ENCODE results near the gene MFF. TPM values are rescaled to one million over a fixed set of nuclear protein-coding genes. Genes with fewer than 3 reads are reported as not detected.

Gene MFF
- total and polyA plus RNA-seq, 2 of the 4 experiments (the other 2 are of a cell fraction), result 70.1 to 86.4 TPM

DNA sequence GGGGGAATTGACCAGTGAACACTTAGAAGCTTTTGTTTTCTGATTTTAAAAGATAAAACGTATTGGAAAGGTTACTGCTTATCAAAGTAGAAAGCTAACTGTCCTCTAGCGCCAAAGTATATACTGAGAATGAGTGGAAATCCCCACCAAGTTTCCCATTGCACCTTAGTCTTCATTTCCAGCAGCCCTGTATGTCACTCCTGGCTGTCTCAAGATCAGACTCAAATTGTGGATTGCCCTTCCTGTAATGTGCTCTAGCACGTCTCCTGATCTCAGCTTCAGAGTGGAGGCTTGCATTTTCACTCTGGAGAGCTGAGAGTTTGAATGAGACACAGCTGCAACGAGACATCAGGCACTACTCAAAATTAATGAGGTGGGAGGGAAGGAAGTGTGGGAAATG lies 26.6 kb downstream of the MFF start:
- Histone ChIP-seq H3K4me2 (ENCODE audit: low read depth, low read length) (no peak overlapping the region), H3K56ac (ENCODE audit: extremely low read depth, insufficient read depth, low read length) (no peak overlapping the region), H3K9me3 (ENCODE audit: control insufficient read depth, insufficient read depth, low read length) (no peaks in the 10 kb centered on the region), H2AFZ (replicated peaks; ENCODE audit: low read length, poor library complexity) (no peak overlapping the region), H3K9ac (ENCODE audit: low read depth, low read length) (no peak overlapping the region), H4K5ac (ENCODE audit: low read depth, low read length) (no peak overlapping the region), H2BK120ac (ENCODE audit: low read depth, low read length) (no peak overlapping the region), H2BK20ac (ENCODE audit: low read depth, low read length) (no peak overlapping the region), H3K36me3 (ENCODE audit: control insufficient read depth, insufficient read depth, low read length) (peaks cover 18% of the 10 kb centered on the region), H3K23ac (ENCODE audit: low read depth, low read length) (no peak overlapping the region), H3K79me1 (ENCODE audit: low read depth in 1 of 2, low read length in 2 of 2) (peaks cover 0 to 3% of the 10 kb centered on the region in 2 experiments; a peak in 2 of 4 replicates), H3K27me3 (ENCODE audit: control insufficient read depth, insufficient read depth, low read length) (no peaks in the 10 kb centered on the region), H3K14ac (replicated peaks; ENCODE audit: low read depth, low read length) (no peak overlapping the region), H4K8ac (ENCODE audit: low read depth in 2 of 2, low read length in 2 of 2) (no peak overlapping the region), H4K20me1 (ENCODE audit: insufficient read depth, low read length) (no peaks in the 10 kb centered on the region), H3K27ac (ENCODE audit: insufficient read depth, low read length) (no peak overlapping the region), H2AK9ac (replicated peaks; ENCODE audit: low read depth, low read length, poor library complexity) (no peak overlapping the region), H3K4me1 (ENCODE audit: control insufficient read depth, insufficient read depth, low read length) (peaks cover 2% of the 10 kb centered on the region; the same call in 1 of the 2 replicates), H3K18ac (ENCODE audit: low read depth, low read length) (no peak overlapping the region), H4K91ac (ENCODE audit: insufficient read depth, low read depth, low read length) (no peak overlapping the region), H2BK15ac (ENCODE audit: low read depth, low read length) (no peak overlapping the region), H3K4me3 (ENCODE audit: insufficient read depth, low read depth, low read length) (no peak overlapping the region), H2AK5ac (ENCODE audit: low read depth, low read length) (no peak overlapping the region), H3K9me1 (ENCODE audit: insufficient read depth, low read length) (no peaks in the 10 kb centered on the region), H3K4ac (ENCODE audit: low read depth, low read length) (no peak overlapping the region), H2BK5ac (ENCODE audit: low read depth, low read length, poor library complexity, severe bottlenecking) (no peak overlapping the region)
- DNase-seq (no peak), ATAC-seq (ENCODE audit: low read depth) (no peak)
- ChIA-PET CTCF (no interaction called here), POLR2A (ENCODE audit: unreplicated experiment) (no interaction called here)
- 61% methylated on average over 2 of the region's 4 CpGs; no CpG with 5 or more reads in 1 of the 2 experiments for WGBS, 2 experiments (ENCODE audit: extremely low coverage in 2 of 2, insufficient read length in 1 of 2)
- dilution Hi-C loops (cut with HindIII; ENCODE audit: low sequenced_read_pairs, unreplicated experiment) (no loop called here), in situ Hi-C loops (cut with MboI; ENCODE audit: low sequenced_read_pairs) (no loop called here), intact Hi-C loops (cut with micrococcal nuclease) (no loop called here)
- TF ChIP-seq SMC3 (IDR thresholded peaks at IDR 0.05; ENCODE audit: low read depth, low read length) (no peak), POLR2A (IDR thresholded peaks at IDR 0.05; ENCODE audit: low read depth, low read length) (no peak), BHLHE40 (IDR thresholded peaks at IDR 0.05; ENCODE audit: low read depth, low read length) (no peak), MAFK (IDR thresholded peaks at IDR 0.05; ENCODE audit: low read depth, low read length) (no peak), CHD1 (IDR thresholded peaks at IDR 0.05; ENCODE audit: low read depth, low read length) (no peak)
- no TSS peak for BruUV-seq (replicated peaks)
